ENCODE data around the gene BRI3.

GRCh38 chr7:98283127-98283886, 1.8 kb downstream of the BRI3 start:
- no peak for TF ChIP-seq CTCF (IDR thresholded peaks at IDR 0.05)
- peak in 1 of 4 donors; percentile 62 for TF ChIP-seq POLR2A (IDR thresholded peaks at IDR 0.05)
